Lower leg skin (tissue), 4 donors: ENCODE measurements around the gene PCGF2. TPM values are rescaled to one million over a fixed set of nuclear protein-coding genes. Genes with fewer than 3 reads are reported as not detected.
A peak's percentile ranks its signal among the peaks of the same experiment; 100 is the strongest.

Source experiments
- DNase-seq, 2 donors: peaks; one replicate each; pipeline ENCODE4 v3.0.0-alpha.2; 2019; ENCODE audit warnings: low spot score in 2 of 2
- H3K4me3 ChIP-seq: fragments of 200-600 bp; sonication (generic); 2 replicates; pipeline ENCODE4 v1.5.1; 2017; ENCODE audit warnings: mild to moderate bottlenecking, low read depth; ENCODE audit not compliant: poor library complexity, severe bottlenecking
- CTCF ChIP-seq, 3 donors: fragments of 450-650 bp; IDR thresholded peaks; one replicate each; pipeline ENCODE4 v1.5.1; 2016; ENCODE audit warnings: antibody characterized with exemption in 3 of 3, mild to moderate bottlenecking in 3 of 3, moderate library complexity in 2 of 3
- POLR2A ChIP-seq, 2 donors: fragments of 450-650 bp; IDR thresholded peaks; one replicate each; pipeline ENCODE4 v1.6.1; 2016 to 2017; ENCODE audit warnings: antibody characterized with exemption in 2 of 2, mild to moderate bottlenecking in 1 of 2, moderate library complexity in 1 of 2
- WGBS, 2 donors: methylation state at CpG; one replicate each; pipeline ENCODE4 v1.1.5; 2018; 5-methylcytosine and 5-hydroxymethylcytosine counted together
- intact Hi-C: fragments of 100-400 bp; cut with DNase I; formaldehyde crosslinking; loops from one replicate; pipeline ENCODE4 v1.15.0; 2023; ENCODE audit warnings: low total_unique reads
- total RNA-seq, 4 donors: library from RNA; depleted of rRNA; stranded (reverse); fragments of >200 nt; gene quantifications; one replicate each; pipeline ENCODE4 v1.1.0, GENCODE V29; 2016

The PCGF2 gene
- total RNA-seq, 4 donors from 2014 or later = 7.5 to 11.4 (median 8.6) TPM

- DNase-seq = no peak
- 73 to 75% methylated on average over 9 of the region's 9 CpGs for WGBS, 2 donors
- TF ChIP-seq CTCF (IDR thresholded peaks at IDR 0.05) = no peak
- no peak for TF ChIP-seq POLR2A (IDR thresholded peaks at IDR 0.05)
- no peak overlapping the region for H3K4me3 ChIP-seq
- intact Hi-C loops = loop anchor here (5.0 kb wide), 1 partner anchor 1814 kb away; no protein-coding TSS in a partner anchor
Measured at GRCh38 chr17:38733282-38733981, 14.7 kb downstream of the PCGF2 start.

GRCh38 chr17:38732376-38733281, 15.5 kb downstream of the PCGF2 start:
- DNase-seq = no peak
- TF ChIP-seq POLR2A (IDR thresholded peaks at IDR 0.05) = no peak
- no peak for TF ChIP-seq CTCF (IDR thresholded peaks at IDR 0.05)
- WGBS, 2 donors = 66 to 72% methylated on average over 7 of the region's 7 CpGs
- intact Hi-C loops = loop anchor here (5.0 kb wide), 1 partner anchor 1815 kb away; no protein-coding TSS in a partner anchor
- no peak overlapping the region for H3K4me3 ChIP-seq

- no peak for TF ChIP-seq CTCF (IDR thresholded peaks at IDR 0.05)
- TF ChIP-seq POLR2A (IDR thresholded peaks at IDR 0.05) = no peak
- H3K4me3 ChIP-seq = no peak overlapping the region
- intact Hi-C loops = loop anchor here (2.0 to 5.0 kb wide), 2 partner anchors 57 to 1816 kb away; partner anchors contain the start of gene EPOP
- DNase-seq = no peak
- 59 to 81% methylated on average over 8 of the region's 8 CpGs for WGBS, 2 donors
Measured at GRCh38 chr17:38731526-38732294, 16.4 kb downstream of the PCGF2 start.

GRCh38 chr17:38730526-38731379, 17.4 kb downstream of the PCGF2 start:
- intact Hi-C loops = loop anchor here (2.0 to 5.0 kb wide), 2 partner anchors 56 to 1817 kb away; partner anchors contain the start of gene EPOP
- DNase-seq = peak in 1 of 2 donors; percentile 94

More at GRCh38 chr17:38730526-38731379, 17.4 kb downstream of the PCGF2 start:
- WGBS, 2 donors = 9 to 18% methylated on average over 22 to 27 of the region's 27 CpGs
- H3K4me3 ChIP-seq = peak overlapping the region; percentile 54
- TF ChIP-seq CTCF (IDR thresholded peaks at IDR 0.05) (peak in 1 of 3 donors; percentile 66), POLR2A (IDR thresholded peaks at IDR 0.05) (no peak)
